T-cell (primary cell): ENCODE results near the gene AGO3. TPM values are rescaled to one million over a fixed set of nuclear protein-coding genes. Genes with fewer than 3 reads are reported as not detected.

Source experiments
- ATAC-seq, 4 experiments: fragments of 200-7000 bp in 3 of 4; fragments of 150-1000 bp in 1 of 4; cut with Tn5 transposase; replicated peaks in 1 of 4; 1 replicate in 3 of 4; 2 replicates in 1 of 4; pipeline ENCODE4 v1.10.0; 2021; ENCODE audit warnings: moderate library complexity in 3 of 4, mild to moderate bottlenecking in 2 of 4, moderate number of reproducible peaks in 1 of 4
- CTCF ChIA-PET, 2 donors: fragments of 300-600 bp; sonication (Branson Sonifier 250); formaldehyde crosslinking; loops; one replicate each; lab custom pipeline; 2022; ENCODE audit warnings: antibody characterized with exemption in 2 of 2; lab: Charles Lee
- POLR2A ChIA-PET, 2 donors: fragments of 300-600 bp; sonication (Branson Sonifier 250); formaldehyde crosslinking; loops; one replicate each; lab custom pipeline; 2022; ENCODE audit warnings: antibody characterized with exemption in 2 of 2; lab: Charles Lee
- DNase-seq, 35 experiments: peaks; one replicate each; pipeline versions ENCODE4 v3.0.0 to v3.0.0-alpha.2; 2013 to 2023
- H3K27ac ChIP-seq: one replicate; pipeline ENCODE4 v1.5.1; 2013; ENCODE audit warnings: low read length
- H3K27me3 ChIP-seq, 2 experiments: replicated peaks in 1 of 2; 1 replicate in 1 of 2; 2 replicates in 1 of 2; pipeline versions ENCODE4 v1.6.1 to v1.7.0; 2013; ENCODE audit warnings: low read length in 1 of 2, mixed read lengths in 1 of 2; ENCODE audit not compliant: control insufficient read depth in 2 of 2, insufficient read depth in 2 of 2; ENCODE audit errors: extremely low read depth in 1 of 2
- H3K36me3 ChIP-seq, 2 donors: 1 replicate in 1 of 2; 2 replicates in 1 of 2; pipeline versions ENCODE4 v1.6.1 to v1.7.0; 2013; ENCODE audit warnings: low read length in 1 of 2; ENCODE audit not compliant: control insufficient read depth in 2 of 2, insufficient read depth in 1 of 2; ENCODE audit errors: extremely low read depth in 1 of 2
- H3K4me1 ChIP-seq, 2 experiments: 1 replicate in 1 of 2; 2 replicates in 1 of 2; pipeline versions ENCODE4 v1.6.1 to v1.7.0; 2013; ENCODE audit warnings: low read length in 2 of 2, mixed read lengths in 1 of 2; ENCODE audit not compliant: insufficient read depth in 2 of 2, control insufficient read depth in 1 of 2; ENCODE audit errors: extremely low read depth in 1 of 2
- H3K4me3 ChIP-seq, 2 donors: 1 replicate in 1 of 2; 2 replicates in 1 of 2; pipeline versions ENCODE4 v1.5.1 to v1.7.0; 2013; ENCODE audit warnings: mild to moderate bottlenecking in 2 of 2, low read length in 1 of 2, moderate library complexity in 1 of 2; ENCODE audit not compliant: control insufficient read depth in 1 of 2; ENCODE audit errors: extremely low read depth in 1 of 2
- H3K9me3 ChIP-seq: 2 replicates; pipeline ENCODE4 v1.7.0; 2013
- H3K27ac Mint-ChIP-seq, 2 donors: one replicate each; pipeline ENCODE4 v1.8.0; 2020 to 2021; ENCODE audit warnings: mild to moderate bottlenecking in 2 of 2, mixed read lengths in 2 of 2
- H3K27me3 Mint-ChIP-seq, 2 donors: one replicate each; pipeline ENCODE4 v1.8.0; 2021 to 2022; ENCODE audit warnings: mixed read lengths in 2 of 2
- H3K36me3 Mint-ChIP-seq: one replicate; pipeline ENCODE4 v1.8.0; 2021; ENCODE audit warnings: mixed read lengths
- H3K4me1 Mint-ChIP-seq, 3 donors: one replicate each; pipeline ENCODE4 v1.8.0; 2020 to 2022; ENCODE audit warnings: mixed read lengths in 3 of 3, mild to moderate bottlenecking in 1 of 3
- H3K4me3 Mint-ChIP-seq, 3 donors: one replicate each; pipeline ENCODE4 v1.8.0; 2020 to 2022; ENCODE audit warnings: mild to moderate bottlenecking in 3 of 3, mixed read lengths in 3 of 3, moderate library complexity in 3 of 3
- H3K9me3 Mint-ChIP-seq, 3 donors: one replicate each; pipeline ENCODE4 v1.8.0; 2020 to 2022; ENCODE audit warnings: mixed read lengths in 3 of 3
- WGBS: methylation state at CpG from one replicate; pipeline ENCODE4 v1.1.5; 2013; ENCODE audit warnings: missing lambda C conversion rate; ENCODE audit not compliant: insufficient coverage; 5-methylcytosine and 5-hydroxymethylcytosine counted together
- total RNA-seq, 35 experiments: library from RNA in 6 of 35; stranded (reverse) in 6 of 35; fragments of 120-200 nt in 1 of 35; gene quantifications; one replicate each; pipeline versions ENCODE4 v1.2.1 to v1.2.4 and lab custom pipeline; 2013 to 2026

AGO3 gene
- total RNA-seq, 5 donors from 2014 or later (not counting 1 experiment from before 2014, with no cell fraction given), result 33.4 to 44.0 (median 37.5) TPM

DNA sequence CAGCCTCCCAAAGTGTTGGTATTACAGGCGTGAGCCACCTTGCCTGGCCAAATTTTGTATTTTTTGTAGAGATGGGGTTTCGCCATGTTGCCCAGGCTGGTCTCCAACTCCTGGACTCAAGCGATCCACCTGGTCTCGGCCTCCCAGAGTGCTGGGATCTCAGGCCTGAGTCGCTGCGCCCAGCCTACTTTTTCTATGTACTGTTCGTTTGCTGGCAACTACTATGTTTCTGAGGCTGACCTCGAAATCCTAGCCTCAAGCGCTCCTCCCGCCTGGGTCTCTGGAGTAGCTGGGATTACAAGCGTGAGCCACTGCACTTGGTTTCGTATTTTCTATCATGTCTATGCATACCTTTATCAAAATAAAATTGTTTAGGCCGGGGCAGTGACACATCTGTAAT, 152.3 kb downstream of the AGO3 start:
- Histone ChIP-seq H3K4me3 (no peak overlapping the region), H3K27me3 (peaks cover 0 to 60% of the 10 kb centered on the region in 2 experiments), H3K4me1 (peaks cover 0 to 12% of the 10 kb centered on the region in 2 experiments), H3K9me3 (no peaks in the 10 kb centered on the region), H3K27ac (no peak overlapping the region), H3K36me3 (no peaks in the 10 kb centered on the region)
- DNase-seq, result no peak
- 85% methylated on average over 9 of the region's 13 CpGs for WGBS
- H3K4me3 Mint-ChIP-seq, result peak overlapping the region in 1 of 3 donors; percentile 17
- POLR2A ChIA-PET, result no interaction called here
- peaks cover 23 to 45% of the 10 kb centered on the region in 2 donors for H3K27me3 Mint-ChIP-seq
- CTCF ChIA-PET, result no interaction called here
- H3K36me3 Mint-ChIP-seq, result no peaks in the 10 kb centered on the region
- no peak overlapping the region for H3K27ac Mint-ChIP-seq
- ATAC-seq, result no peak
- H3K4me1 Mint-ChIP-seq, result peaks cover 5 to 8% (median 6%) of the 10 kb centered on the region in 3 donors
- H3K9me3 Mint-ChIP-seq, result no peaks in the 10 kb centered on the region

DNA sequence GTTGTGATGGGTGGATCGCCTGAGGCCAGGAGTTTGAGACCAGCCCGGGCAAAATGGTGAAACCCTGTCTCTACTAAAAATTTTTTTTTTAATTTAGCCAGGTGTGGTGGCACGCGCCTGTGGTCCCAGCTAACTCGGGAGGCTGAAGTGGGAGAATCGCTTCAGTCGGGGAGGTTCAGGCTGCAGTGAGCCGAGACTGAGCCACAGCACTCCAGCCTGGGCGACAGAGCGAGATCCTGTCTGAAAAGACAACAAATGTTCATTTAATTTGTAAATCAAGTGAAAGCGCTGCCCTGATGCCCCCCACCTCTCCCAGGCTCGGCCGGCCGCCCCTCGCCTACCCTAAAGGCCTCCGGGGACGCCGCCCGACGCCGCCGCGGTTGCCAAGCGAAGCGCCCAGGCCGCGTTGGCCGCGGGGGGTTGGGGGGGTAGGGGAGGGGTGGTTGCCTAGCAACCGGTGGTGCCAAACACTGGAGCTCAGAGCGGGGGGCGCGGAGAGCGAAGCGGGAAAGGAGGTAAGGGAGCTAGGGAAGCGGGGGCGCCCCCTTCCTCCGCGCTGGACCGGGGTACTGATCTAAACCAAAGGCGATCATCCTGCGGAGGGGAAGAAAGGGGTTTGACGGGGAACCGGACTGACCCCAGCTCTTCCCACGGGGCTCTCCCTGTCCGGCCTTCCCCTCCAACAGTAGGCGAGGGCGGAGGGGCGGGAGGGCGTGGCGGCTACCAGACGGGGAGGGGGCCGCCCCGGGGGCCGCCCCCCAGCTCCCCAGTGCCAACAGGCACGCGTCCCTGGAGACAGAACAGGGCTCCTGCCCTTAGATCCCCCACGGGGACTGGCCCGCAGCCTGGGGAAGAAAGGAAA, 153.0 kb downstream of the AGO3 start, which contains the start of gene TEKT2:
TEKT2 (plus strand) TSS at position 460 of the 862 bp plus-strand sequence. CDS start 828 bp downstream, outside the sequence.
- Mint-ChIP-seq H3K27ac (no peak within 1 kb of the TSS), H3K4me3 (peak within 1 kb of the TSS in 2 of 3 donors; percentile 17), H3K36me3 (no peaks in the 10 kb centered on the region), H3K4me1 (peaks cover 5 to 8% (median 8%) of the 10 kb centered on the region in 3 donors), H3K27me3 (peaks cover 23 to 45% of the 10 kb centered on the region in 2 donors), H3K9me3 (no peaks in the 10 kb centered on the region)
- H3K27ac ChIP-seq, result no peak within 1 kb of the TSS
- 15% methylated on average over 50 of the region's 59 CpGs for WGBS
- no peaks in the 10 kb centered on the region for H3K9me3 ChIP-seq
- no peak within 1 kb of the TSS for H3K4me3 ChIP-seq
- CTCF ChIA-PET, result interaction anchor here in 1 of 2 donors (0.6 kb wide), 1 partner anchor 585 kb away, joined by 4 read pairs; no protein-coding TSS in a partner anchor
- peaks cover 0 to 16% of the 10 kb centered on the region in 2 experiments for H3K4me1 ChIP-seq
- no peaks in the 10 kb centered on the region for H3K36me3 ChIP-seq
- POLR2A ChIA-PET, result no interaction called here
- peak in 3 of 35 experiments; percentile 17 to 33 (median 24) for DNase-seq
- peaks cover 0 to 60% of the 10 kb centered on the region in 2 experiments for H3K27me3 ChIP-seq
- ATAC-seq, result no peak

GRCh38 chr1:36084497-36085115, 153.7 kb downstream of the AGO3 start:
- no peaks in the 10 kb centered on the region for H3K36me3 ChIP-seq
- no peak for DNase-seq
- no peaks in the 10 kb centered on the region for H3K9me3 ChIP-seq
- no peak overlapping the region for H3K4me3 ChIP-seq
- peaks cover 0 to 56% of the 10 kb centered on the region in 2 experiments for H3K27me3 ChIP-seq
- Mint-ChIP-seq H3K36me3 (no peaks in the 10 kb centered on the region), H3K27me3 (peaks cover 23 to 45% of the 10 kb centered on the region in 2 donors), H3K4me3 (peak overlapping the region in 2 of 3 donors; percentile 17), H3K27ac (no peak overlapping the region), H3K9me3 (no peaks in the 10 kb centered on the region), H3K4me1 (peaks cover 10 to 13% (median 13%) of the 10 kb centered on the region in 3 donors)
- peaks cover 4 to 21% of the 10 kb centered on the region in 2 experiments for H3K4me1 ChIP-seq
- ChIA-PET CTCF (interaction anchor here in 1 of 2 donors (0.7 kb wide), 1 partner anchor 39 kb away, joined by 5 read pairs; no protein-coding TSS in a partner anchor), POLR2A (no interaction called here)
- H3K27ac ChIP-seq, result no peak overlapping the region
- 87% methylated on average over 13 of the region's 19 CpGs for WGBS
- no peak for ATAC-seq

- H3K36me3 Mint-ChIP-seq, result no peaks in the 10 kb centered on the region
- peaks cover 15 to 18% (median 18%) of the 10 kb centered on the region in 3 donors for H3K4me1 Mint-ChIP-seq
- ChIA-PET POLR2A (no interaction called here), CTCF (interaction anchor here in 1 of 2 donors (0.7 kb wide), 1 partner anchor 38 kb away, joined by 5 read pairs; no protein-coding TSS in a partner anchor)
- WGBS, result no CpG with 5 or more reads among the region's 9 CpGs
- H3K27me3 Mint-ChIP-seq, result peaks cover 23 to 45% of the 10 kb centered on the region in 2 donors
- no peak overlapping the region for H3K27ac Mint-ChIP-seq
- H3K4me3 ChIP-seq, result no peak overlapping the region
- DNase-seq (no peak), ATAC-seq (no peak)
- no peaks in the 10 kb centered on the region for H3K36me3 ChIP-seq
- H3K9me3 Mint-ChIP-seq, result no peaks in the 10 kb centered on the region
- H3K27me3 ChIP-seq, result peaks cover 0 to 56% of the 10 kb centered on the region in 2 experiments
- H3K27ac ChIP-seq, result no peak overlapping the region
- H3K4me1 ChIP-seq, result peaks cover 8 to 27% of the 10 kb centered on the region in 2 experiments
- H3K4me3 Mint-ChIP-seq, result no peak overlapping the region
- no peaks in the 10 kb centered on the region for H3K9me3 ChIP-seq
These were observed 154.2 kb downstream of the AGO3 start for GRCh38 chr1:36085126-36085525.

DNA sequence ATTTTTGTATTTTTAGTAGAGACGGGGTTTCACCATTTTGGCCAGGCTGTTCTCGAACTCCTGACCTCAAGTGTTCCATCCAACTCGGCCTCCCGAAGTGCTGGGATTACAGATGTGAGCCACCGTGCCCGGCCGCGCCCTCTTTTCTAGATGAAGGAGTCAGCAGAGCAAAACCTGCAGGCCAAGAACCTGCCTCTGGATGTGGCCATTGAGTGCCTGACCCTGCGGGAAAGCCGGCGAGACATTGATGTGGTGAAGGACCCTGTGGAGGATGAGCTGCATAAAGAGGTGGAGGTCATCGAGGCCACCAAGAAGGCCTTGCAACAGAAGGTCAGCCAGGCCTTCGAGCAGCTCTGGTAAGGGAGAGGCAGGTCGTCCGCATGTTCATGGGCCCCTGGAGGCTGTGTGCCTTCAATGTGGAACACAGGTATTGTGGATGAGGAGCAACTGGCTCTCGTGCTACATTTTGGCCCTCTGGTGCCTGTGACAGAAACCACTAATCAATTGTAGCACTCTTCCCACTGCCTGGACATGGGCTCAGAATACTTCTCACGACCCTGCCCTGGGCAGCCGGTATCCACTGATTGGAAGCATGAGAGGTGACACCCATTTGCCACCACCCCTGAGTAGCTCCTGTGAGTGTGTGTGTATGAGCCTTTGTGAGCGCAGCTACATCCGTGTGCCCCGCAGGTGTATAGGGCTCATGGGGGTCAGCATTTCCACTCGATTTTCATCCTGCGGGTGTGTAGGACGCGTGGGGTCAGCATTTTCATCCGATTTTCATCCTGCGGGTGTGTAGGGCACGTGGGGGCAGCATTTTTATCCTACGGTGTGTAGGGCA, 155.0 kb downstream of the AGO3 start:
- ChIA-PET CTCF (interaction anchor here in 1 of 2 donors (0.5 kb wide), 1 partner anchor 61 kb away, joined by 12 read pairs; no protein-coding TSS in a partner anchor), POLR2A (no interaction called here)
- 88% methylated on average over 19 of the region's 29 CpGs for WGBS
- no peaks in the 10 kb centered on the region for H3K36me3 ChIP-seq
- no peak overlapping the region for H3K4me3 ChIP-seq
- DNase-seq (no peak), ATAC-seq (no peak)
- H3K9me3 Mint-ChIP-seq, result no peaks in the 10 kb centered on the region
- no peak overlapping the region for H3K4me3 Mint-ChIP-seq
- peaks cover 0 to 56% of the 10 kb centered on the region in 2 experiments for H3K27me3 ChIP-seq
- peaks cover 23 to 43% of the 10 kb centered on the region in 2 donors for H3K27me3 Mint-ChIP-seq
- H3K27ac Mint-ChIP-seq, result no peak overlapping the region
- no peak overlapping the region for H3K27ac ChIP-seq
- no peaks in the 10 kb centered on the region for H3K9me3 ChIP-seq
- H3K36me3 Mint-ChIP-seq, result no peaks in the 10 kb centered on the region
- H3K4me1 ChIP-seq, result peaks cover 8 to 32% of the 10 kb centered on the region in 2 experiments
- peaks cover 17 to 21% (median 21%) of the 10 kb centered on the region in 3 donors for H3K4me1 Mint-ChIP-seq
